WI38 (cell line): ENCODE data around the gene FBXO24.

Experiments
- H3K4me3 ChIP-seq: 2 replicates; pipeline ENCODE4 v1.5.1; 2011; ENCODE audit warnings: low read depth, mild to moderate bottlenecking, control low read depth, low read length
- CTCF ChIP-seq: IDR thresholded peaks from 2 replicates; pipeline ENCODE4 v1.5.1; 2012; ENCODE audit warnings: low read depth, mild to moderate bottlenecking, control low read depth, low read length

FBXO24 gene

GRCh38 chr7:100591596-100591995 lies 5.5 kb downstream of the FBXO24 start:
- TF ChIP-seq CTCF, result no peak

GRCh38 chr7:100595188-100595587 lies 9.1 kb downstream of the FBXO24 start:
- no peak for TF ChIP-seq CTCF
- H3K4me3 ChIP-seq, result no peak overlapping the region

More at GRCh38 chr7:100591596-100591995, 5.5 kb downstream of the FBXO24 start:
- no peak overlapping the region for H3K4me3 ChIP-seq

GRCh38 chr7:100598425-100598824 lies 12.3 kb downstream of the FBXO24 start:
- TF ChIP-seq CTCF, result no peak
- H3K4me3 ChIP-seq, result no peak overlapping the region

- H3K4me3 ChIP-seq, result no peak overlapping the region
- TF ChIP-seq CTCF, result no peak
Observed at GRCh38 chr7:100599911-100600729, 14.0 kb downstream of the FBXO24 start.

- TF ChIP-seq CTCF, result no peak
- no peak overlapping the region for H3K4me3 ChIP-seq
Observed at GRCh38 chr7:100600730-100601038, 14.6 kb downstream of the FBXO24 start.

- no peak for TF ChIP-seq CTCF
- peak overlapping the region; percentile 82 for H3K4me3 ChIP-seq
Observed at GRCh38 chr7:100602889-100603725, 17.0 kb downstream of the FBXO24 start.

- no peak for TF ChIP-seq CTCF
- H3K4me3 ChIP-seq, result peak overlapping the region; percentile 82
Observed at GRCh38 chr7:100603726-100604027, 17.5 kb downstream of the FBXO24 start.
